Thymus (tissue), 2 donors: ENCODE results near the gene PLCG2. TPM values are rescaled to one million over a fixed set of nuclear protein-coding genes. Genes with fewer than 3 reads are reported as not detected.

Experiments used
- polyA plus RNA-seq: library from polyadenylated mRNA; stranded (reverse); fragments of 200-250 nt; gene quantifications from one replicate; pipeline ENCODE4 v1.2.3, GENCODE V29; 2013
- total RNA-seq: library from RNA; stranded (reverse); fragments of 120-200 nt; gene quantifications from one replicate; pipeline ENCODE4 v1.2.4, GENCODE V29; 2013
- donor health status: healthy.

PLCG2 gene
- total and polyA plus RNA-seq, 2 donors = 10.1 to 14.2 TPM

Other genes with a start within 250 kb of the PLCG2 start
- gene SDR42E1, start 232.2 kb downstream of the PLCG2 start, total RNA-seq = 6.0 TPM
- 1.8 TPM for gene SDR42E1, start 232.2 kb downstream of the PLCG2 start, polyA plus RNA-seq